ENCODE data around the gene KTI12. TPM values are rescaled to one million over a fixed set of nuclear protein-coding genes. Genes with fewer than 3 reads are reported as not detected.
"Not testable (repeated sequence)": the region's sequence is repeated elsewhere in the genome, so short reads cannot be mapped to it uniquely, and the experiment has no call there.

Gene KTI12
- total and polyA plus RNA-seq, 4 donors = 4.1 to 7.7 (median 5.8) TPM

DNA sequence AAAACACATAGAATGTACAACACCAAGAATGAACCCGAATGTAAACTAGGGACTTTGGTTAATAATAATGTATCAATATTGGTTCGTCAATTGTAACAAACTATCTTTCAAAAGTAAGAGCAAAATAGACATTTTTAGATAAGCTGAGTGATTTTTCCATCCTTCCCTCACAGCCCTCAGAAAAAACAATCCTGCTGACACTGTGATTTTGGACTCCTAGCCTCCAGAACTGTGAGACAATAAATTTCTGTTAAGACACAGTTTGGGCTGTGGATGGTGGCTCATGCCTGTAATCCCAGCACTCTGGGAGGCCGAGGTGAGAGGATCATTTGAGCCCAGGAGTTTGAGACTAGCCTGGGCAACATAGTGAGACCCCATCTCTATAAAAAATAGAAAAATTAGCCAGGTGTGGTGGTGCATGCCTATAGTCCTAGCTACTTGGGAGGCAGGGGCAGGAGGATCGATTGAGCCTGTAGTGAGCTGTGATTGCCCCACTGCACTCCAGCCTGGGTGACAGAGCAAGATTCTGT lies 12.1 kb upstream of the KTI12 start:
- 96% methylated on average over 4 of the region's 4 CpGs for WGBS
- not testable (repeated sequence) for H3K36me3 ChIP-seq (ENCODE audit: control insufficient read depth in 4 of 4, insufficient read depth in 3 of 4, low read depth in 1 of 4, low read length in 3 of 4); H3K9me3 ChIP-seq (ENCODE audit: control insufficient read depth in 4 of 4, low read length in 3 of 4)

DNA sequence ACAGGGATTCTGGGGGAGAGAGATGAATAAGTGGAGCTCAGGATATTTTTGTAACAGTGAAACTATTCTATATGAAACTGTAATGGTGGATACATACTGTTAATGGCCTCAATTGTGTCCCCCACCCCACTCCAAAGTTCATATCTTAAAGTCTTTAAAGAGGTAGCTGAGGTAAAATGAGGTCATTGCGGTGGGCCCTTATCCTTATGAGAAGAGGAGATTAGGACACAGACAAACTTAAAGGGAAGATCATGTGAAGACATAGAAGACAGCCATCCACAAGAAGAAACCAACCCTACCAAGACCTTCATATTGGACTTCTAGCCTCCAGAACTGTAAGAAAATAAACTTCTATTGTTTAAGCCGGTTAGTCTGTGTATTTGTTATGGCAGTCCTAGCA lies 11.6 kb upstream of the KTI12 start:
- 94% methylated on average over 2 of the region's 2 CpGs for WGBS
- Histone ChIP-seq H3K36me3 (ENCODE audit: control insufficient read depth in 4 of 4, insufficient read depth in 3 of 4, low read depth in 1 of 4, low read length in 3 of 4) (peaks cover 2 to 5% (median 4%) of the 10 kb centered on the region in 4 donors), H3K9ac (ENCODE audit: low read depth in 1 of 2, low read length in 2 of 2) (no peak overlapping the region), H3K4me1 (ENCODE audit: control insufficient read depth in 4 of 4, insufficient read depth in 4 of 4, low read length in 3 of 4) (no peaks in the 10 kb centered on the region), H3K9me3 (ENCODE audit: control insufficient read depth in 4 of 4, low read length in 3 of 4) (no peaks in the 10 kb centered on the region), H3K4me3 (ENCODE audit: low read depth in 1 of 3, low read length in 3 of 3) (no peak overlapping the region), H3K27ac (ENCODE audit: low read depth in 1 of 2, low read length in 2 of 2) (no peak overlapping the region), H3K27me3 (ENCODE audit: control insufficient read depth in 4 of 4, insufficient read depth in 4 of 4, low read length in 3 of 4) (no peaks in the 10 kb centered on the region)
- TF ChIP-seq FOXA2 (IDR thresholded peaks at IDR 0.05) = no peak
- TF ChIP-seq, protein P1, sequence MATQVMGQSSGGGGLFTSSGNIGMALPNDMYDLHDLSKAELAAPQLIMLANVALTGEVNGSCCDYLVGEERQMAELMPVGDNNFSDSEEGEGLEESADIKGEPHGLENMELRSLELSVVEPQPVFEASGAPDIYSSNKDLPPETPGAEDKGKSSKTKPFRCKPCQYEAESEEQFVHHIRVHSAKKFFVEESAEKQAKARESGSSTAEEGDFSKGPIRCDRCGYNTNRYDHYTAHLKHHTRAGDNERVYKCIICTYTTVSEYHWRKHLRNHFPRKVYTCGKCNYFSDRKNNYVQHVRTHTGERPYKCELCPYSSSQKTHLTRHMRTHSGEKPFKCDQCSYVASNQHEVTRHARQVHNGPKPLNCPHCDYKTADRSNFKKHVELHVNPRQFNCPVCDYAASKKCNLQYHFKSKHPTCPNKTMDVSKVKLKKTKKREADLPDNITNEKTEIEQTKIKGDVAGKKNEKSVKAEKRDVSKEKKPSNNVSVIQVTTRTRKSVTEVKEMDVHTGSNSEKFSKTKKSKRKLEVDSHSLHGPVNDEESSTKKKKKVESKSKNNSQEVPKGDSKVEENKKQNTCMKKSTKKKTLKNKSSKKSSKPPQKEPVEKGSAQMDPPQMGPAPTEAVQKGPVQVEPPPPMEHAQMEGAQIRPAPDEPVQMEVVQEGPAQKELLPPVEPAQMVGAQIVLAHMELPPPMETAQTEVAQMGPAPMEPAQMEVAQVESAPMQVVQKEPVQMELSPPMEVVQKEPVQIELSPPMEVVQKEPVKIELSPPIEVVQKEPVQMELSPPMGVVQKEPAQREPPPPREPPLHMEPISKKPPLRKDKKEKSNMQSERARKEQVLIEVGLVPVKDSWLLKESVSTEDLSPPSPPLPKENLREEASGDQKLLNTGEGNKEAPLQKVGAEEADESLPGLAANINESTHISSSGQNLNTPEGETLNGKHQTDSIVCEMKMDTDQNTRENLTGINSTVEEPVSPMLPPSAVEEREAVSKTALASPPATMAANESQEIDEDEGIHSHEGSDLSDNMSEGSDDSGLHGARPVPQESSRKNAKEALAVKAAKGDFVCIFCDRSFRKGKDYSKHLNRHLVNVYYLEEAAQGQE (IDR thresholded peaks at IDR 0.05) = no peak
- TF ChIP-seq, protein P2, sequence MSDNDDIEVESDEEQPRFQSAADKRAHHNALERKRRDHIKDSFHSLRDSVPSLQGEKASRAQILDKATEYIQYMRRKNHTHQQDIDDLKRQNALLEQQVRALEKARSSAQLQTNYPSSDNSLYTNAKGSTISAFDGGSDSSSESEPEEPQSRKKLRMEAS (IDR thresholded peaks at IDR 0.05) = no peak
- TF ChIP-seq, protein P3, sequence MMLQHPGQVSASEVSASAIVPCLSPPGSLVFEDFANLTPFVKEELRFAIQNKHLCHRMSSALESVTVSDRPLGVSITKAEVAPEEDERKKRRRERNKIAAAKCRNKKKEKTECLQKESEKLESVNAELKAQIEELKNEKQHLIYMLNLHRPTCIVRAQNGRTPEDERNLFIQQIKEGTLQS (IDR thresholded peaks at IDR 0.05) = no peak
- no peak for TF ChIP-seq HNF4G (IDR thresholded peaks at IDR 0.05)
- TF ChIP-seq GABPA (IDR thresholded peaks at IDR 0.05 in 1 of 2, conservative IDR thresholded peaks at IDR 0.05 in 1 of 2) = no peak
- TF ChIP-seq YY1 (IDR thresholded peaks at IDR 0.05) = no peak
- no peak for TF ChIP-seq RAD21 (IDR thresholded peaks at IDR 0.05)
- no peak for DNase-seq (ENCODE audit: low spot score)

More for the DNA sequence above, 12.1 kb upstream of the KTI12 start:
- not testable (repeated sequence) for H3K27ac ChIP-seq (ENCODE audit: low read depth in 1 of 2, low read length in 2 of 2); H3K27me3 ChIP-seq (ENCODE audit: control insufficient read depth in 4 of 4, insufficient read depth in 4 of 4, low read length in 3 of 4); H3K4me1 ChIP-seq (ENCODE audit: control insufficient read depth in 4 of 4, insufficient read depth in 4 of 4, low read length in 3 of 4); H3K4me3 ChIP-seq (ENCODE audit: low read depth in 1 of 3, low read length in 3 of 3); DNase-seq (ENCODE audit: low spot score); H3K9ac ChIP-seq (ENCODE audit: low read depth in 1 of 2, low read length in 2 of 2)

DNA sequence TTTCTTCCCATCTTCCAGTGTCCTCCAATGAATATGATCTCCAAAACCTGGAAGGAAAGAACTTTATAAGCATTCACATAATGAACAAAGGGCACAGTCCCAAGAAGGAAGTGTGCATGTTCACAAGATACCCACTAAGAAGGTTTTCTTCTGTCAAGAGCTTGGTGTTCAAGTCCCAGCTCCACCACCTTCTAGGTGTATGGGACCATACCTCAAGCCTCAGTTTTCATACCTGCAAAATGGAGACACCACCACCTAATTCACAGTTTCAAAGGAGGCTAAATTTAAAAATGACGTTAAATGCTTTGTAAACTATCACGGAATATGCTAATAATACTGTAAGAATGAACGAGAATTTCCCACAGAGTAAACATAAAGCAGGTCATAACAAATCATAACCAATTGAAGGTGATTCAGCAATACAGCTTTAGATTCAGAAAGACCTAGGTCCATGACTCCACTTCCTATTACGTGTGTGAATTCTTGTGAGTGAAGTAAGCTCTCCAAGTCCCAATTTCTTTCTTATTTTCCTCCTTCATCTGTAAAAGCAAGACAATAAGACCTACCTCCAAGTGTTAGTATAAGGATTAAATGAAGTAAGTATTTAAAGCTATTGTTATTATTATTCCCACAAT lies 8.1 kb upstream of the KTI12 start:
- Histone ChIP-seq H3K4me1 (ENCODE audit: control insufficient read depth in 4 of 4, insufficient read depth in 4 of 4, low read length in 3 of 4) (peaks cover 6 to 9% (median 7%) of the 10 kb centered on the region in 4 donors), H3K9me3 (ENCODE audit: control insufficient read depth in 4 of 4, low read length in 3 of 4) (no peaks in the 10 kb centered on the region), H3K27ac (ENCODE audit: low read depth in 1 of 2, low read length in 2 of 2) (no peak overlapping the region), H3K4me3 (ENCODE audit: low read depth in 1 of 3, low read length in 3 of 3) (no peak overlapping the region), H3K9ac (ENCODE audit: low read depth in 1 of 2, low read length in 2 of 2) (no peak overlapping the region), H3K27me3 (ENCODE audit: control insufficient read depth in 4 of 4, insufficient read depth in 4 of 4, low read length in 3 of 4) (no peaks in the 10 kb centered on the region), H3K36me3 (ENCODE audit: control insufficient read depth in 4 of 4, insufficient read depth in 3 of 4, low read depth in 1 of 4, low read length in 3 of 4) (peaks cover 2 to 10% (median 6%) of the 10 kb centered on the region in 4 donors)
- 97% methylated on average over 4 of the region's 4 CpGs for WGBS
- DNase-seq (ENCODE audit: low spot score) = no peak
- TF ChIP-seq JUND (IDR thresholded peaks at IDR 0.05) (no peak), FOXA1 (IDR thresholded peaks at IDR 0.05) (no peak), HNF4A (conservative IDR thresholded peaks at IDR 0.05) (no peak), EGR1 (IDR thresholded peaks at IDR 0.05; ENCODE audit: low read depth in 2 of 2) (no peak), NR2F2 (IDR thresholded peaks at IDR 0.05) (no peak), SP1 (IDR thresholded peaks at IDR 0.05) (no peak), RXRA (IDR thresholded peaks at IDR 0.05) (no peak)
- TF ChIP-seq, protein P3 (IDR thresholded peaks at IDR 0.05) = no peak
- TF ChIP-seq, protein P4, sequence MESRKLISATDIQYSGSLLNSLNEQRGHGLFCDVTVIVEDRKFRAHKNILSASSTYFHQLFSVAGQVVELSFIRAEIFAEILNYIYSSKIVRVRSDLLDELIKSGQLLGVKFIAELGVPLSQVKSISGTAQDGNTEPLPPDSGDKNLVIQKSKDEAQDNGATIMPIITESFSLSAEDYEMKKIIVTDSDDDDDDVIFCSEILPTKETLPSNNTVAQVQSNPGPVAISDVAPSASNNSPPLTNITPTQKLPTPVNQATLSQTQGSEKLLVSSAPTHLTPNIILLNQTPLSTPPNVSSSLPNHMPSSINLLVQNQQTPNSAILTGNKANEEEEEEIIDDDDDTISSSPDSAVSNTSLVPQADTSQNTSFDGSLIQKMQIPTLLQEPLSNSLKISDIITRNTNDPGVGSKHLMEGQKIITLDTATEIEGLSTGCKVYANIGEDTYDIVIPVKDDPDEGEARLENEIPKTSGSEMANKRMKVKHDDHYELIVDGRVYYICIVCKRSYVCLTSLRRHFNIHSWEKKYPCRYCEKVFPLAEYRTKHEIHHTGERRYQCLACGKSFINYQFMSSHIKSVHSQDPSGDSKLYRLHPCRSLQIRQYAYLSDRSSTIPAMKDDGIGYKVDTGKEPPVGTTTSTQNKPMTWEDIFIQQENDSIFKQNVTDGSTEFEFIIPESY (IDR thresholded peaks at IDR 0.05) = no peak
- TF ChIP-seq, protein P1 (IDR thresholded peaks at IDR 0.05) = no peak

Measured in liver (tissue), 9 donors.